ENCODE measurements around the gene USP31. TPM values are rescaled to one million over a fixed set of nuclear protein-coding genes. Genes with fewer than 3 reads are reported as not detected.

Gene USP31
- total and polyA plus RNA-seq, 2 donors (not counting 1 experiment from before 2014, with no cell fraction given), result 1.6 to 6.7 TPM

GRCh38 chr16:23092801-23093117 is 56.5 kb downstream of the USP31 start:
- intact Hi-C loops (cut with micrococcal nuclease), result no loop called here
- DNase-seq (no peak), ATAC-seq (ENCODE audit: low read depth) (no peak)
- H2AFZ ChIP-seq (ENCODE audit: insufficient read depth, low read depth, low read length, poor library complexity, severe bottlenecking), result no peak overlapping the region
- H3K27ac ChIP-seq (ENCODE audit: low read length in 2 of 2), result no peak overlapping the region
- no peak overlapping the region for H3K4me2 ChIP-seq (replicated peaks; ENCODE audit: low read depth, low read length, poor library complexity, severe bottlenecking)
- no peaks in the 10 kb centered on the region for H3K36me3 ChIP-seq (replicated peaks in 1 of 2; ENCODE audit: control extremely low read depth in 1 of 2, control insufficient read depth in 1 of 2, extremely low read depth in 1 of 2, insufficient read depth in 2 of 2, low read length in 1 of 2)
- ChIA-PET POLR2A (no interaction called here), CTCF (no interaction called here)
- Mint-ChIP-seq H3K27me3 (no peaks in the 10 kb centered on the region), H3K27ac (no peak overlapping the region), H3K9me3 (ENCODE audit: insufficient read depth) (no peaks in the 10 kb centered on the region), H3K4me3 (no peak overlapping the region), H3K4me1 (peaks cover 4% of the 10 kb centered on the region)
- no peaks in the 10 kb centered on the region for H3K9me3 ChIP-seq (ENCODE audit: control extremely low read depth in 1 of 3, control insufficient read depth in 2 of 3, insufficient read depth in 1 of 3, low read length in 2 of 3)
- H3K4me3 ChIP-seq (ENCODE audit: control extremely low read depth in 1 of 5, extremely low read depth in 1 of 5, insufficient read depth in 1 of 5, low read depth in 2 of 5, low read length in 4 of 5), result no peak overlapping the region
- H4K20me1 ChIP-seq (ENCODE audit: control insufficient read depth, insufficient read depth, low read length, poor library complexity, severe bottlenecking), result no peaks in the 10 kb centered on the region
- no CpG with 5 or more reads among the region's 1 CpG for WGBS (ENCODE audit: insufficient coverage)
- TF ChIP-seq CTCF (IDR thresholded peaks at IDR 0.05) (no peak), EZH2 (IDR thresholded peaks at IDR 0.05; ENCODE audit: borderline replicate concordance, insufficient read depth, low read depth, low read length, poor library complexity, severe bottlenecking) (no peak)
- H3K79me2 ChIP-seq (ENCODE audit: control insufficient read depth, insufficient read depth, low read length), result no peaks in the 10 kb centered on the region
- no peaks in the 10 kb centered on the region for H3K27me3 ChIP-seq (replicated peaks in 1 of 4; ENCODE audit: control extremely low read depth in 1 of 4, control insufficient read depth in 3 of 4, insufficient read depth in 4 of 4, low read length in 3 of 4)
- H3K9ac ChIP-seq (ENCODE audit: low read length), result no peak overlapping the region
- H3K4me1 ChIP-seq (ENCODE audit: control insufficient read depth in 2 of 2, insufficient read depth in 2 of 2, low read length in 2 of 2), result no peaks in the 10 kb centered on the region

GRCh38 chr16:23092072-23092800 is 57.0 kb downstream of the USP31 start:
- Histone ChIP-seq H4K20me1 (ENCODE audit: control insufficient read depth, insufficient read depth, low read length, poor library complexity, severe bottlenecking) (no peaks in the 10 kb centered on the region), H3K4me1 (ENCODE audit: control insufficient read depth in 2 of 2, insufficient read depth in 2 of 2, low read length in 2 of 2) (no peaks in the 10 kb centered on the region), H3K9me3 (ENCODE audit: control extremely low read depth in 1 of 3, control insufficient read depth in 2 of 3, insufficient read depth in 1 of 3, low read length in 2 of 3) (no peaks in the 10 kb centered on the region), H2AFZ (ENCODE audit: insufficient read depth, low read depth, low read length, poor library complexity, severe bottlenecking) (no peak overlapping the region), H3K27ac (ENCODE audit: low read length in 2 of 2) (no peak overlapping the region), H3K9ac (ENCODE audit: low read length) (no peak overlapping the region), H3K4me3 (ENCODE audit: control extremely low read depth in 1 of 5, extremely low read depth in 1 of 5, insufficient read depth in 1 of 5, low read depth in 2 of 5, low read length in 4 of 5) (no peak overlapping the region), H3K79me2 (ENCODE audit: control insufficient read depth, insufficient read depth, low read length) (no peaks in the 10 kb centered on the region), H3K4me2 (replicated peaks; ENCODE audit: low read depth, low read length, poor library complexity, severe bottlenecking) (no peak overlapping the region), H3K36me3 (replicated peaks in 1 of 2; ENCODE audit: control extremely low read depth in 1 of 2, control insufficient read depth in 1 of 2, extremely low read depth in 1 of 2, insufficient read depth in 2 of 2, low read length in 1 of 2) (no peaks in the 10 kb centered on the region), H3K27me3 (replicated peaks in 1 of 4; ENCODE audit: control extremely low read depth in 1 of 4, control insufficient read depth in 3 of 4, insufficient read depth in 4 of 4, low read length in 3 of 4) (no peaks in the 10 kb centered on the region)
- ATAC-seq (ENCODE audit: low read depth) (no peak), DNase-seq (no peak)
- intact Hi-C loops (cut with micrococcal nuclease), result no loop called here
- WGBS (ENCODE audit: insufficient coverage), result no CpG with 5 or more reads among the region's 4 CpGs
- ChIA-PET CTCF (no interaction called here), POLR2A (no interaction called here)
- H3K4me1 Mint-ChIP-seq, result peaks cover 4% of the 10 kb centered on the region
- H3K9me3 Mint-ChIP-seq (ENCODE audit: insufficient read depth), result no peaks in the 10 kb centered on the region
- H3K4me3 Mint-ChIP-seq, result no peak overlapping the region
- H3K27me3 Mint-ChIP-seq, result no peaks in the 10 kb centered on the region
- no peak for TF ChIP-seq EZH2 (IDR thresholded peaks at IDR 0.05; ENCODE audit: borderline replicate concordance, insufficient read depth, low read depth, low read length, poor library complexity, severe bottlenecking)
- TF ChIP-seq CTCF (IDR thresholded peaks at IDR 0.05), result no peak
- no peak overlapping the region for H3K27ac Mint-ChIP-seq

Measured in B cell (primary cell).